Nephron progenitor cell (in vitro differentiated cells): ENCODE results near the gene FZD10.

Source experiments
- DNase-seq: peaks from one replicate; pipeline ENCODE4 v3.0.0; 2021
- H3K27ac Mint-ChIP-seq: 2 replicates; pipeline ENCODE4 v1.8.0; 2021; ENCODE audit warnings: mild to moderate bottlenecking, moderate library complexity, mixed read lengths
- H3K27me3 Mint-ChIP-seq: 2 replicates; pipeline ENCODE4 v1.8.0; 2021; ENCODE audit warnings: mild to moderate bottlenecking, low read depth, mixed read lengths; ENCODE audit not compliant: poor library complexity
- H3K36me3 Mint-ChIP-seq: 2 replicates; pipeline ENCODE4 v1.8.0; 2021; ENCODE audit warnings: low read depth, mixed read lengths
- H3K4me1 Mint-ChIP-seq: 2 replicates; pipeline ENCODE4 v1.8.0; 2021; ENCODE audit warnings: mixed read lengths
- H3K4me3 Mint-ChIP-seq: 2 replicates; pipeline ENCODE4 v1.8.0; 2021; ENCODE audit warnings: mild to moderate bottlenecking, moderate library complexity, mixed read lengths
- H3K9me3 Mint-ChIP-seq: 2 replicates; pipeline ENCODE4 v1.8.0; 2021; ENCODE audit warnings: mild to moderate bottlenecking, moderate library complexity, mixed read lengths
- CTCF ChIP-seq: fragments of 200-600 bp; sonication (generic); IDR thresholded peaks from 2 replicates; pipeline ENCODE4 v1.5.0; 2021; ENCODE audit warnings: antibody characterized with exemption

Gene FZD10

GRCh38 chr12:130157998-130158753 lies 4.1 kb upstream of the FZD10 start:
- H3K36me3 Mint-ChIP-seq = peaks cover 21% of the 10 kb centered on the region
- H3K27ac Mint-ChIP-seq = peak overlapping the region; percentile 57
- DNase-seq = no peak
- no peak overlapping the region for H3K4me3 Mint-ChIP-seq
- H3K27me3 Mint-ChIP-seq = no peaks in the 10 kb centered on the region
- no peaks in the 10 kb centered on the region for H3K9me3 Mint-ChIP-seq
- TF ChIP-seq CTCF = no peak
- peaks cover 25% of the 10 kb centered on the region for H3K4me1 Mint-ChIP-seq

- H3K4me1 Mint-ChIP-seq = peaks cover 28% of the 10 kb centered on the region
These were observed 3.6 kb upstream of the FZD10 start for GRCh38 chr12:130158754-130159059.

GRCh38 chr12:130160306-130160705 lies 2.0 kb upstream of the FZD10 start:
- peaks cover 34% of the 10 kb centered on the region for H3K4me1 Mint-ChIP-seq
- H3K4me3 Mint-ChIP-seq = no peak overlapping the region
- no peak for TF ChIP-seq CTCF
- H3K27ac Mint-ChIP-seq = no peak overlapping the region
- H3K9me3 Mint-ChIP-seq = no peaks in the 10 kb centered on the region
- H3K36me3 Mint-ChIP-seq = peaks cover 5% of the 10 kb centered on the region
- no peaks in the 10 kb centered on the region for H3K27me3 Mint-ChIP-seq
- no peak for DNase-seq

More at GRCh38 chr12:130158754-130159059, 3.6 kb upstream of the FZD10 start:
- Mint-ChIP-seq H3K27me3 (no peaks in the 10 kb centered on the region), H3K27ac (no peak overlapping the region), H3K9me3 (no peaks in the 10 kb centered on the region), H3K36me3 (peaks cover 18% of the 10 kb centered on the region), H3K4me3 (no peak overlapping the region)
- no peak for TF ChIP-seq CTCF
- no peak for DNase-seq

- peak; percentile 52 for DNase-seq
- Mint-ChIP-seq H3K27ac (peak overlapping the region; percentile 27), H3K4me3 (no peak overlapping the region), H3K9me3 (no peaks in the 10 kb centered on the region), H3K36me3 (peaks cover under 1% of the 10 kb centered on the region), H3K27me3 (no peaks in the 10 kb centered on the region), H3K4me1 (peaks cover 35% of the 10 kb centered on the region)
- no peak for TF ChIP-seq CTCF
These were observed 1.5 kb upstream of the FZD10 start for GRCh38 chr12:130160711-130161231.

GRCh38 chr12:130161261-130162243 lies 712 bp upstream of the FZD10 start:
- Mint-ChIP-seq H3K27ac (peak overlapping the region; percentile 97), H3K4me3 (no peak overlapping the region), H3K36me3 (no peaks in the 10 kb centered on the region), H3K27me3 (peaks cover 3% of the 10 kb centered on the region), H3K9me3 (no peaks in the 10 kb centered on the region), H3K4me1 (peaks cover 42% of the 10 kb centered on the region)
- TF ChIP-seq CTCF = no peak
- DNase-seq = peak; percentile 89
